HL-60 (cell line): ENCODE results near the gene SVEP1.

Experiments used
- DNase-seq, 2 experiments: peaks; one replicate each; pipeline ENCODE4 v3.0.0-alpha.2; 2010 to 2020; ENCODE audit warnings: low read depth in 1 of 2, low spot score in 1 of 2
- H3K27ac ChIP-seq: fragments of 250-450 bp; sonication (Bioruptor Pico); replicated peaks from 2 replicates; pipeline ENCODE4 v1.5.1; 2020; ENCODE audit warnings: mild to moderate bottlenecking, moderate library complexity
- H3K27me3 ChIP-seq: fragments of 250-450 bp; sonication (Bioruptor Pico); 2 replicates; pipeline ENCODE4 v1.5.1; 2021; ENCODE audit warnings: mild to moderate bottlenecking, moderate library complexity; ENCODE audit not compliant: insufficient read depth, poor library complexity, severe bottlenecking
- H3K4me3 ChIP-seq: replicated peaks from 2 replicates; pipeline ENCODE4 v1.5.1; 2011; ENCODE audit warnings: mild to moderate bottlenecking, control low read depth, low read length; ENCODE audit not compliant: insufficient read depth
- CTCF ChIP-seq: IDR thresholded peaks from one replicate; pipeline ENCODE4 v1.5.1; 2011; ENCODE audit warnings: low read length, control low read depth, inconsistent platforms; ENCODE audit not compliant: insufficient read depth
- GABPA ChIP-seq: IDR thresholded peaks from 2 replicates; pipeline ENCODE4 v1.6.1; 2012; ENCODE audit warnings: low read depth
- POLR2AphosphoS5 ChIP-seq: IDR thresholded peaks from 2 replicates; pipeline ENCODE4 v1.6.1; 2012; ENCODE audit warnings: low read depth
- REST ChIP-seq: IDR thresholded peaks from 2 replicates; pipeline ENCODE4 v1.6.1; 2012; ENCODE audit warnings: low read depth; ENCODE audit not compliant: insufficient replicate concordance
- SPI1 ChIP-seq: IDR thresholded peaks from 2 replicates; pipeline ENCODE4 v1.6.1; 2012; ENCODE audit warnings: low read depth, mild to moderate bottlenecking, borderline replicate concordance

Gene SVEP1

GRCh38 chr9:110464321-110464720 lies 115.2 kb downstream of the SVEP1 start:
- TF ChIP-seq GABPA: no peak
- TF ChIP-seq SPI1: no peak
- no peak for TF ChIP-seq CTCF
- H3K27me3 ChIP-seq: no peaks in the 10 kb centered on the region
- DNase-seq: no peak
- H3K4me3 ChIP-seq: no peak overlapping the region
- no peak overlapping the region for H3K27ac ChIP-seq

GRCh38 chr9:110463499-110463898 lies 116.0 kb downstream of the SVEP1 start:
- TF ChIP-seq GABPA: no peak
- no peak for TF ChIP-seq REST
- TF ChIP-seq POLR2AphosphoS5: no peak
- no peak for TF ChIP-seq CTCF
- TF ChIP-seq SPI1: no peak
- Histone ChIP-seq H3K27me3 (no peaks in the 10 kb centered on the region), H3K4me3 (no peak overlapping the region), H3K27ac (no peak overlapping the region)
- DNase-seq: no peak

- no peak for DNase-seq
- Histone ChIP-seq H3K27ac (no peak overlapping the region), H3K4me3 (no peak overlapping the region), H3K27me3 (no peaks in the 10 kb centered on the region)
- TF ChIP-seq SPI1 (no peak), REST (no peak), POLR2AphosphoS5 (no peak), GABPA (no peak), CTCF (no peak)
Observed at GRCh38 chr9:110457245-110457644, 122.3 kb downstream of the SVEP1 start.

GRCh38 chr9:110456681-110457080 lies 122.9 kb downstream of the SVEP1 start:
- TF ChIP-seq GABPA: no peak
- no peak for TF ChIP-seq POLR2AphosphoS5
- TF ChIP-seq SPI1: no peak
- TF ChIP-seq CTCF: no peak
- TF ChIP-seq REST: no peak
- Histone ChIP-seq H3K27ac (no peak overlapping the region), H3K4me3 (no peak overlapping the region), H3K27me3 (no peaks in the 10 kb centered on the region)
- DNase-seq: no peak
